SH-SY5Y (cell line): Measurements from ENCODE around the gene ADK.

Experiments
- GATA2 ChIP-seq: IDR thresholded peaks from 2 replicates; pipeline ENCODE4 v1.6.1; 2011; ENCODE audit warnings: mild to moderate bottlenecking, low read depth, low read length
- GATA3 ChIP-seq: IDR thresholded peaks from 2 replicates; pipeline ENCODE4 v1.6.1; 2011; ENCODE audit warnings: low read depth, mild to moderate bottlenecking, low read length, moderate library complexity

ADK gene

GRCh38 chr10:74371696-74372095, 220.7 kb downstream of the ADK start:
- TF ChIP-seq GATA3 (no peak), GATA2 (no peak)

GRCh38 chr10:74373059-74373458, 222.0 kb downstream of the ADK start:
- TF ChIP-seq GATA2: no peak
- TF ChIP-seq GATA3: no peak

DNA sequence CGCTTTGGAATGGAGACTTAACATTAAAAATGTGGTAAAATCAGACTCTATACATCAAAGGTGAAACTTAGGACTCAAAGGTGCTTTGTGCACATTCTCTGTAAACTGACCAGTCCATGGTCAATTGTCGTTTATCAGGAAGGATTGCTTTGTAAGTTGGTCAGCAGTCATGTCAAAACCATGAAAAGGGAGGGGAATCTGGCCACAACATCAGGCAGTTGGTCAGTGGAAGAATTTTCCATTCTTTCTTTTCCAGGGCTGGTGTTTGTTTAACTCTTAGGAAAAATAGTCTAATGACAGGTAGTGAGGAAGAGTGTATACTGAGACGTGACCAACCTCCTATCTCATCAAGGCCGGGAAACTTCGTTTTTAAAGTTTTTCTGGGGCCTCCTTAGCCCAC, 226.5 kb downstream of the ADK start:
- TF ChIP-seq GATA3 (no peak), GATA2 (no peak)

GRCh38 chr10:74379474-74379873, 228.5 kb downstream of the ADK start:
- TF ChIP-seq GATA2: no peak
- no peak for TF ChIP-seq GATA3

DNA sequence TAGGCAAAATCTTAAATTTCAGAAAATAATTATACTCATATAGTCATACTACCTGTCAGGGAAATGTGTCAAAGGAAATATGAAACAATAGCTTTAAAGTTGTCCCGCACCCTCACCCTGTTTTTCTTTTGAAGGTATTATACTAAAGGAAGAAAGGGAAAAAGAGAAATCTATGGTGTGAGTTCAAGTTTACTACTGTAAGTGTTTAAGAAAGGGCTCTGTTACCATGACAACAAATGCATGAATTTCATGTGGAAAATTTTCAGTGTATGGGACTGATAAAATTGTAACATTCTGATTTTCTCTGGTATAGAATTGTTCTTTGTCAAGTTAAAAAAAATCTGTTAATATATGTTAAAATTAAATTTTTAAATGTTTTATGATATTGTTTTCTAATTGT, 229.8 kb downstream of the ADK start:
- TF ChIP-seq GATA2 (no peak), GATA3 (no peak)

DNA sequence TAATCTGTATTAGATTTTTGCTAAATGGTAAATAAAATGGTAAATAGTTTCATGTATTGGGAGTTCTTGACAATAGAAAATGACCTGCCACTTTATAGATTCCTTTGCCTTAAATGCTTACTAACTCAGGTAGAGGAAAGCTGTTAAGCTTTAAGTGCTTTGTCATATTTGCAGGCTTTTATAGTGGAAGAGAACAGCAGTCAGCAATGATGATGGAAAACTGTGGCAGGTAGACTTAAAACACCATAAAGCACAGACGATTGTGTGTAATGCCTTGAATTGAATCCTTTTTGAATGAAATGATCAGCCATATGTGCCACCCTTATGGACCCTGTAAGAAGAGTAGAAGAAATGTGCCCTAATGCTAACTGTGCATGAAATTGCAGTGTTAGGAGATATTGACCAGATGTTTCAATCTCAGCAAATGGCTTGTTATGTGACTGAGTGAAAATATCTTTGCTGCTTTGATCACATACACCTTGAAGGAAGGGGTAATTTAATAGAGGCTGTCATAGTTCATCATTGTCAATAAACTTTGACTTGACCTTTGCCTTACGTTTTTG, 230.4 kb downstream of the ADK start:
- TF ChIP-seq GATA3 (no peak), GATA2 (no peak)

- TF ChIP-seq GATA2 (no peak), GATA3 (no peak)
These were observed 231.6 kb downstream of the ADK start for GRCh38 chr10:74382663-74383062.

GRCh38 chr10:74383642-74384041, 232.6 kb downstream of the ADK start:
- TF ChIP-seq GATA2 (no peak), GATA3 (no peak)

GRCh38 chr10:74384615-74385183, 233.7 kb downstream of the ADK start:
- TF ChIP-seq GATA2 (no peak), GATA3 (no peak)

- TF ChIP-seq GATA2 (no peak), GATA3 (no peak)
These were observed 237.8 kb downstream of the ADK start for GRCh38 chr10:74388801-74389200.

- no peak for TF ChIP-seq GATA2
- TF ChIP-seq GATA3: no peak
These were observed 240.8 kb downstream of the ADK start for GRCh38 chr10:74391786-74392185.

- TF ChIP-seq GATA2 (no peak), GATA3 (no peak)
These were observed 243.5 kb downstream of the ADK start for GRCh38 chr10:74394416-74394969.

DNA sequence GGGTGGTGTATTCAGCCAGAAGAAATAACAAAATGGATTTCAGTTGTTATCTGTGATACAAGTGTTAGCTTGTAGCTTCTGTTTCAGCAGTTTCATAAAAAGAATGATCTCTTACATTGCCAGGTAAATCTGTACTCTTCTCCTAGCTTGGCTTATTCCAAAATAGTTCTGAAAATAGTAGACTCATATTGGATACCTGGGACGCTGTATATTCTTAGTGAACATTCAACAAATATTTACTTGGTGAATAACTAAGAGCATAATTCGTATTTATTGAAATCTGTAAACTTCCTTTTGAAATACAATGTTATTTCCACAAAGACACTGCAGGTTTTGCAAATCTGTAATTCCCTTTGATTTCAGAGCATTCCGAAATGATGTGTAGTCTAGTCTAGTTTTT, 249.2 kb downstream of the ADK start:
- TF ChIP-seq GATA3 (no peak), GATA2 (no peak)

DNA sequence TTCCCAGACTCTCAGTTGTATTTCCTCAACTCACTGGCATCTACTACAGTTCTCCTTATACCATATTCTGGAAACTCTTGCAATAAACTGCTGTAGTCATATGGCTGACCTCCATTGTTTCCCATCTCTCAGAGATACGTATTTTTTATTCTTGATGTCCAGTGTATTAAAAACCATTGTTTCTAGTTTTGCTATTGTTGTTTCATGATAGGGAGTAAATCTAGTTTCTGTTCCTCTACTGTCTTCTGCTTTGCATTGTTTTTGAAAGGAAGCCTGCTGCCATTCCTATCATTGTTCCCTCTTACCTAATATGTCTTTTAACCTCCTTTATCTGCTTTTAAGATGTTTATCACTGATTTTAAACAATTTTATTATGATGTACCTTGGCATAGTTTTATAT, 255.0 kb downstream of the ADK start:
- TF ChIP-seq GATA3 (no peak), GATA2 (no peak)

DNA sequence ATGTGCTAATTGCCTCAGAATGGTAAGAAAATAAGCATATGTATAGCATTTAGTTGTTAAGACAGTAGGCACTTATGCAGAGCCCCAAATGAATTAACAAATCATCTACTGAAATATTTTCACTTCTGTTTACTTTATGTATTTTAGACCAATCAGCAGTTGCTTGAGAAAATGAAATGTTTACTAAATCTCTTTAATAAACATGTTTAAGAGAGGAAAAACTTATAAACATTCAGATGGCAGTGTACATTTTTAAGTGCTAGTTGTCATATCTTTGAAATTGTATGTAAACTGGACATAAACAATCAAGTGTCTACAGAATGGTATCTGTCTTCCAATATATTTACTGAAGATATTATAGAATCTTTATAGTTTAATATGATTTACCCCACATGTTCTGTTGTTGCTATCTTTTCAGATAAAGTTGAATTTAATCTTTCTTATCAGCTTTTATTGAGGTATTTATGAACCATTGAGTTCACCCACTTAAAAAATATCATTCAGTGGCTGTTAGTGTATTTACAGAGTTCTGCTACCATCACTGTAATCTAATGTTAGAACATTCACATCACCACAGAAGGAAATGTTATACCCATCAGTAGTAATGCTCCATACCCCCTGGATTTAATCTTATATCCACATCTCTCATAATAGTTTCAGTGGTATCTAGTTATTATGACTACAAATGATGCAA, 264.3 kb downstream of the ADK start:
- TF ChIP-seq GATA3 (peak; percentile 71), GATA2 (no peak)

DNA sequence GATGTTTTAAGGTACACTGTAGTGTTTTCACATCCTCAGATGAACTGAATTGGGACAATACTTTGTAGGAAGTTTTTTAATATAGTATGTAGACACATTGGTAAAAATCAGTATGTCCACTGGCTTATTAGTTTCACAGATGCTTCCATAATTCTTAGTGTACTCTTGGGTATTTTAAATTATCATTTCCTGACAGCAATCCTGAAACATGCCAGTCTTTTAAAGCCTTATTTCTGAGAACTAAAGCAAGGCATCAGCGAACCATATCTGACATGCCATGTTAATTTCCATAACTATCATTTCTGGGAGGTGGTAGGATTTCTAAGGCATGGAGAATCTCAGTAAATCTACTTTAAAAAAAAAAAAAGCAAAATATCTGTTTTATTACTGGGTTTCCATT, 266.4 kb downstream of the ADK start:
- no peak for TF ChIP-seq GATA2
- no peak for TF ChIP-seq GATA3
